DOHH2 (cell line): ENCODE data around the gene PXDC1.
"Not testable (repeated sequence)": the region's sequence is repeated elsewhere in the genome, so short reads cannot be mapped to it uniquely, and the experiment has no call there.

ENCODE experiments used
- H3F3A ChIP-seq: fragments of 200-600 bp; sonication (generic), shearing (Covaris generic); 2 replicates; pipeline ENCODE4 v1.6.0; 2016; ENCODE audit warnings: antibody characterized with exemption, mild to moderate bottlenecking; ENCODE audit not compliant: control insufficient read depth, insufficient read depth
- H3K27ac ChIP-seq: fragments of 200-600 bp; sonication (generic); 2 replicates; pipeline ENCODE4 v1.5.1; 2014; ENCODE audit warnings: low read depth, mild to moderate bottlenecking, low read length, moderate library complexity
- H3K27me3 ChIP-seq: fragments of 200-600 bp; sonication (generic); 2 replicates; pipeline ENCODE4 v1.6.1; 2014; ENCODE audit warnings: mild to moderate bottlenecking, low read length, mixed read lengths; ENCODE audit not compliant: control insufficient read depth
- H3K36me3 ChIP-seq: fragments of 200-600 bp; sonication (generic); 2 replicates; pipeline ENCODE4 v1.6.1; 2014; ENCODE audit warnings: mild to moderate bottlenecking, low read length, moderate library complexity, mixed read lengths; ENCODE audit not compliant: control insufficient read depth
- H3K4me1 ChIP-seq: fragments of 200-600 bp; sonication (generic); 2 replicates; pipeline ENCODE4 v1.6.1; 2014; ENCODE audit warnings: mild to moderate bottlenecking, low read length, mixed read lengths; ENCODE audit not compliant: control insufficient read depth
- H3K4me2 ChIP-seq: fragments of 200-600 bp; sonication (generic); 2 replicates; pipeline ENCODE4 v1.6.0; 2014; ENCODE audit warnings: mild to moderate bottlenecking, low read length, moderate library complexity
- H3K4me3 ChIP-seq: fragments of 200-600 bp; sonication (generic); 2 replicates; pipeline ENCODE4 v1.5.1; 2014; ENCODE audit warnings: mild to moderate bottlenecking, low read length, mixed read lengths
- H3K79me2 ChIP-seq: fragments of 200-600 bp; sonication (generic); 2 replicates; pipeline ENCODE4 v1.6.1; 2014; ENCODE audit warnings: mild to moderate bottlenecking, low read length, mixed read lengths; ENCODE audit not compliant: control insufficient read depth
- H3K9me2 ChIP-seq: fragments of 200-600 bp; sonication (generic); replicated peaks from 2 replicates; pipeline ENCODE4 v1.6.1; 2014; ENCODE audit warnings: mild to moderate bottlenecking, low read length, mixed read lengths; ENCODE audit not compliant: control insufficient read depth
- H3K9me3 ChIP-seq: fragments of 200-600 bp; sonication (generic); 2 replicates; pipeline ENCODE4 v1.6.1; 2014; ENCODE audit warnings: antibody characterized with exemption, low read length, mixed read lengths; ENCODE audit not compliant: control insufficient read depth, insufficient read depth
- H4K20me1 ChIP-seq: fragments of 200-600 bp; sonication (generic); 2 replicates; pipeline ENCODE4 v1.6.0; 2014; ENCODE audit warnings: low read depth, mild to moderate bottlenecking, antibody characterized with exemption, low read length, moderate library complexity; ENCODE audit not compliant: control insufficient read depth, insufficient read depth
- EZH2phosphoT487 ChIP-seq: fragments of 200-600 bp; sonication (generic); IDR thresholded peaks from 2 replicates; pipeline ENCODE4 v1.6.1; 2017; ENCODE audit warnings: borderline replicate concordance, mild to moderate bottlenecking, antibody characterized with exemption, low read length, moderate library complexity, mixed read lengths
- TF ChIP-seq, protein P1 (sequence below): fragments of 200-600 bp; sonication (generic); IDR thresholded peaks from one replicate; pipeline ENCODE4 v1.5.1; 2014; ENCODE audit warnings: antibody characterized with exemption, mild to moderate bottlenecking, low read depth, low read length; ENCODE audit not compliant: poor library complexity, severe bottlenecking

PXDC1 gene

GRCh38 chr6:3768502-3768901, 17.0 kb upstream of the PXDC1 start:
- peaks cover 75% of the 10 kb centered on the region for H3K4me1 ChIP-seq
- H3K36me3 ChIP-seq: no peaks in the 10 kb centered on the region
- no peak overlapping the region for H3K4me3 ChIP-seq
- H3K9me2 ChIP-seq: no peaks in the 10 kb centered on the region
- H3K27ac ChIP-seq: no peak overlapping the region
- no peaks in the 10 kb centered on the region for H3K27me3 ChIP-seq
- H3F3A ChIP-seq: no peaks in the 10 kb centered on the region
- H4K20me1 ChIP-seq: no peaks in the 10 kb centered on the region
- peak overlapping the region; percentile 35; the same call in 1 of the 2 replicates for H3K4me2 ChIP-seq
- H3K9me3 ChIP-seq: no peaks in the 10 kb centered on the region; the same call in 1 of the 2 replicates
- no peak for TF ChIP-seq EZH2phosphoT487
- TF ChIP-seq, protein P1, sequence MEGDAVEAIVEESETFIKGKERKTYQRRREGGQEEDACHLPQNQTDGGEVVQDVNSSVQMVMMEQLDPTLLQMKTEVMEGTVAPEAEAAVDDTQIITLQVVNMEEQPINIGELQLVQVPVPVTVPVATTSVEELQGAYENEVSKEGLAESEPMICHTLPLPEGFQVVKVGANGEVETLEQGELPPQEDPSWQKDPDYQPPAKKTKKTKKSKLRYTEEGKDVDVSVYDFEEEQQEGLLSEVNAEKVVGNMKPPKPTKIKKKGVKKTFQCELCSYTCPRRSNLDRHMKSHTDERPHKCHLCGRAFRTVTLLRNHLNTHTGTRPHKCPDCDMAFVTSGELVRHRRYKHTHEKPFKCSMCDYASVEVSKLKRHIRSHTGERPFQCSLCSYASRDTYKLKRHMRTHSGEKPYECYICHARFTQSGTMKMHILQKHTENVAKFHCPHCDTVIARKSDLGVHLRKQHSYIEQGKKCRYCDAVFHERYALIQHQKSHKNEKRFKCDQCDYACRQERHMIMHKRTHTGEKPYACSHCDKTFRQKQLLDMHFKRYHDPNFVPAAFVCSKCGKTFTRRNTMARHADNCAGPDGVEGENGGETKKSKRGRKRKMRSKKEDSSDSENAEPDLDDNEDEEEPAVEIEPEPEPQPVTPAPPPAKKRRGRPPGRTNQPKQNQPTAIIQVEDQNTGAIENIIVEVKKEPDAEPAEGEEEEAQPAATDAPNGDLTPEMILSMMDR: no peak
- no peaks in the 10 kb centered on the region for H3K79me2 ChIP-seq

DNA sequence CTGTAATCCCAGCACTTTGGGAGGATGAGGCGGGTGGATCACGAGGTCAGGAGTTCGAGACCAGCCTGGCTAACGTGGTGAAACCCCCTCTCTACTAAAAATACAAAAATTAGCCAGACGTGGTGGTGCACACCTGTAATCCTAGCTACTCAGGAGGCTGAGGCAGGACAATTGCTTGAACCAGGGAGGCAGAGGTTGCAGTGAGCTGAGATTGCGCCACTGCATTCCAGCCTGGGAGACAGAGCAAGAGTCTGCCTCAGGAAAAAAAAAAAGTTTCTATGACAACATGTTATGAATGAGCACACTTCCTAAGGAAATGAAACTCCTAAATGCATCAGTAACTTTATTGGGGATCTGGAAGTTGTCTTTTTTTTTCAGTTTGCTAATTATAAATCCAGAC, 16.0 kb upstream of the PXDC1 start:
- H3K9me2 ChIP-seq, H4K20me1 ChIP-seq, H3K79me2 ChIP-seq, H3F3A ChIP-seq, H3K27me3 ChIP-seq, H3K27ac ChIP-seq, H3K36me3 ChIP-seq, H3K9me3 ChIP-seq: not testable (repeated sequence)
- Histone ChIP-seq H3K4me1 (peaks cover 72% of the 10 kb centered on the region), H3K4me2 (peak overlapping the region; percentile 59), H3K4me3 (0 out of 2 replicates have a peak overlapping the region, but pooled peaks have one; percentile 29)

- H3K4me1 ChIP-seq: peaks cover 70% of the 10 kb centered on the region
- no peaks in the 10 kb centered on the region for H3K9me2 ChIP-seq
- H3K27ac ChIP-seq: no peak overlapping the region
- no peaks in the 10 kb centered on the region for H3K79me2 ChIP-seq
- no peaks in the 10 kb centered on the region for H3K36me3 ChIP-seq
- H3K27me3 ChIP-seq: no peaks in the 10 kb centered on the region
- H3K4me3 ChIP-seq: no peak overlapping the region
- H3K9me3 ChIP-seq: no peaks in the 10 kb centered on the region
- TF ChIP-seq EZH2phosphoT487: no peak
- TF ChIP-seq, protein P1: no peak
- H3F3A ChIP-seq: no peaks in the 10 kb centered on the region
- H4K20me1 ChIP-seq: no peaks in the 10 kb centered on the region
- H3K4me2 ChIP-seq: no peak overlapping the region
Measured at GRCh38 chr6:3766214-3766613, 14.7 kb upstream of the PXDC1 start.

DNA sequence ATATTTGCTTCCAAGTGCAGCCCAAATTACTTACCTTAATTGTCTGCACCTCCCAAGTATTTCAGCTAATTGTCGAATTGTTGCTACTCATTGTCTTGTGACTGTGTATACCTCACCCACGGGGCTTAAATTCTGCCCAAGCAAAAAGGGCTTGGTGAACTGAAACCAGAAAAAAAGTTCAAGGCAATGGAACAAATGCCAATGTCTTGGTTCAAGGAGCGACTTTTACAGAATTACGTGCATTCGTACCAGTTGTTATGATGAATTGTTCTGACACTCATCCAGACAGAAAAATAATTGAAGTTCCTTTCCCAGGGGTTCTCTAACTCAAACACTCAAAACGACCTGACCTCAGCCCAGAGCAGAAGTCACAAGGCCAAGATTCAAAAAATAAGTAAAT, 13.9 kb upstream of the PXDC1 start:
- Histone ChIP-seq H3K79me2 (no peaks in the 10 kb centered on the region), H3K27me3 (no peaks in the 10 kb centered on the region), H3K4me3 (peak overlapping the region; percentile 18), H3K9me3 (no peaks in the 10 kb centered on the region), H3K4me2 (peak overlapping the region; percentile 39), H3K36me3 (no peaks in the 10 kb centered on the region), H3K9me2 (no peaks in the 10 kb centered on the region), H3F3A (no peaks in the 10 kb centered on the region), H4K20me1 (no peaks in the 10 kb centered on the region), H3K27ac (no peak overlapping the region), H3K4me1 (peaks cover 62% of the 10 kb centered on the region)
- TF ChIP-seq, protein P1: no peak
- TF ChIP-seq EZH2phosphoT487: no peak
